HL-60/S4 treated with retinoic acid at 250 ng/mL for 4 days and 3 days (cell line): Measurements from ENCODE around the gene OPCML.

Experiments
- in situ Hi-C: fragments of 300-500 bp; cut with MboI; formaldehyde crosslinking; loops from 2 replicates; pipeline ENCODE4 v1.7.0; 2022; ENCODE audit warnings: low sequenced_read_pairs

The OPCML gene

GRCh38 chr11:132779497-132779896 lies 752.8 kb downstream of the OPCML start:
- in situ Hi-C loops = no loop called here

- in situ Hi-C loops = no loop called here
Measured at GRCh38 chr11:132777067-132777975, 755.0 kb downstream of the OPCML start.

GRCh38 chr11:132773751-132774150 lies 758.5 kb downstream of the OPCML start:
- in situ Hi-C loops = no loop called here

- in situ Hi-C loops = no loop called here
Measured at GRCh38 chr11:132772703-132773545, 759.4 kb downstream of the OPCML start.

GRCh38 chr11:132771746-132772145 lies 760.6 kb downstream of the OPCML start:
- in situ Hi-C loops = no loop called here

DNA sequence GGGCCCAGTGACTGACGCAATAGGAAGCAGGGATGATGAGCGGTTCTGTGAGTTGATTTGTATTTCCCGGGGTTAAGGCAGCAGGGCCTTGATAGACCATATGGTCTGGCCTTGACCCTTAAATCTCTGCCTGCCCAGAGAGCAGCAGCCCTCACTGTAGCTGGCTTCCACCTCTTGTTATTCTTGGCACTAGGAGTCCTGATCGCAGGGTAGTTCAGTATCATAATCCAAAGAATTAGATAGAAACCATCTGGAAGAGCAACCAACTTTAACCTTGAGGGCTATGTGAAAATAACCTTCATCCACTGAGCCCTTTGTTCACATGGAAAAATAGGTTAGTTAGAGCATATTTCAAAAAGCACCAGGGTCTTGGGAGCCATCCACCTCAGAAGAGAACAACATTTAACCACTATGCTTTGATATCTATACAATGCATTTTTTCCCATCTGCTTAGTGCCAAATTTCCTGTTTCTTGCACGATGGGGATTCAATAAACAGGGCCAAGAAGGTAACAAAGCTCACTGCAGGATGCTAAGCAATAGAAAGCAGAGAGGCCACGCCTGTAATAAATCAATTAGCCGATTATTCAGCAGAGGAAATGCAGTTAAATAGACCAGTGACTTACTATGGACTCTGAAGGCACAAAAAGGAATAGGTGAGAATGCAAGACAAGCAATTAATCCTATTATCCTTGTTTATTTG lies 761.3 kb downstream of the OPCML start:
- in situ Hi-C loops = no loop called here

GRCh38 chr11:132763503-132763902 lies 768.8 kb downstream of the OPCML start:
- in situ Hi-C loops = no loop called here

DNA sequence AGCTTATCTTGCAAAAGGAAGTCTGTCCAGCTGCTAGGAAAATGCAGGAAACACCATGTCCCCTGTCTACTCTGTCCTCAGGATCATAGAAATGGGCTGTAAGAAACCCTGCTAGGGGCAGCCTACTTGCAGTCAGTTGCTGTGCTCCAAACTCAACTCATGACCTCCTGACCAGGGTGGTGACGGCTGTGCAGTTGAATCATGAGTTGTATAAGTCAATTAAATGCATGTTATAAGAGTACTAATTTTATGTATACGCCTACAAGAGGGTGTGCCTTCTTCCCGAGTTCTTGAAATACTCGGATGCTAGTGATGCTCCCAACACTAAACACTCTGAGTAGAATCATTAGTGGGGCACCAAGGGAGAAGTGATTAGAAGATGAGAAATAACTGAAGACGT lies 776.4 kb downstream of the OPCML start:
- in situ Hi-C loops = no loop called here

DNA sequence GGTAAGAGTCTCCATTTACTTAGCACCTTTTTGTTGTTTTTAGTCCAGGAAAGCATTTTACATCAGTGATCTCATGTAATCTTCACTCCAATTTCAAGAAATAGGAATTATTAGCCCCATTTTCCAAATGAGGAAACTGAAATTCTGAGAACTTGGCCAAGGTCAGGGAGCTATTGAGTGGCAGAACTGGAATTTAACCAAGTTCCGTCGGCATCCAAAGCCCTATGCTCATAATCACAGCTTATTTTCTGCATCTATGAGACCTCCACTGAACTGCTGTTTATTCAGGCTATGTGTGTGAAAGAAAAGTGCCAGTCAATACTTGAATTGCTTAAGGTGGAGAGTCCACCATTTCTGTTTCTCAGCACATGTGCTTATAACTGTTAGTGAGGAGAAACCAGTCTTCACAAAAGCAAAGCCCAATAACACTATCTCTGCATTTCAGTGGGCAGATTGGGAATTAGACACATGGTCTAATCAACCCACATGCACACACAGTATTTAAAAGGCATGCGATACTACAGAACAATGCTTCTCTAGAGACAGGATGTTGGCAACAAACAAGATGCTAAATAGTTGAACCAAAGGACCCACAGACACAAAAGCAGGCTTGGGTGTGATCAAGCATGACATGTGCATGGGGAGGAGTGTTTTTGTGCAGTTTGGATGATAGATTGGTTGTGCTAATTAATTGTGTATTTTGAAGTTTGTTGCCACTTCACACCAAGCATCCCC lies 780.6 kb downstream of the OPCML start:
- in situ Hi-C loops = no loop called here

DNA sequence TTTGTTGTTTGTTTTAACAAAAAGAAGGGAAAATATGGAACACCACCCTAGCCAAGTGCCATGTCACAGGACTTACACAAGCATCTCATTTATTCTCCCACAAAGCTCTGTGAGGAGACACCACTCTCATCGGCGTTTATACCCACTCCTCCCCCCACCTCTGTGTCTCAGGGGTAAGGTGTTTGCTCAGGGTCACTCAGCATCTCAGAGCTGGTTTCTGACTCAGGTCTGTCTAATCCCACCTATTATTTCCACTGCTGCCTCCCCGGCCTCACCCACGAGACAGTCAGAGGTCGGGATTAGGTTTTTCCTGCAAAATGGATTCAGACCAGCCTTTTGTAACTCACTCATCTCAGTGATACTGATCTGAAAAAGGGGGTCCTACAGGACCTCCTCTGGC lies 786.0 kb downstream of the OPCML start:
- in situ Hi-C loops = no loop called here

GRCh38 chr11:132745306-132745705 lies 787.0 kb downstream of the OPCML start:
- in situ Hi-C loops = no loop called here

DNA sequence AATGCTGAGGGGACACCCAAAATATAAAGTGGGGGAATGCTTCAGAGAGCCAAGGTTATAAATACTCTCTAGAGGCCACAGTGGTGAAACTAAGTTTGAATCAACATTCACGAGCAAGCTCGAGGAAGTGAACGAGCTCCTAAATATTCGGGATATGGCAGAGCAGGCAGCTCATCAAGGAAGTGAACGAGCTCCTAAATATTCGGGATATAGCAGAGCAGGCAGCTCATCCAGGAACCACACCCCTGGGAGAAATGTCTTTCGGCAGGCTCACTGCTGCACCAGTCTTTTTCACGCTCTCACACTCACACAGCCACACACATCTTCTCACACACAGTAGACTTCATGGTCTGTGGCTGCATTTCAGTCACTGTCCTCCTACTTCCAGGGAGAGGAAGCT lies 787.5 kb downstream of the OPCML start:
- in situ Hi-C loops = no loop called here

DNA sequence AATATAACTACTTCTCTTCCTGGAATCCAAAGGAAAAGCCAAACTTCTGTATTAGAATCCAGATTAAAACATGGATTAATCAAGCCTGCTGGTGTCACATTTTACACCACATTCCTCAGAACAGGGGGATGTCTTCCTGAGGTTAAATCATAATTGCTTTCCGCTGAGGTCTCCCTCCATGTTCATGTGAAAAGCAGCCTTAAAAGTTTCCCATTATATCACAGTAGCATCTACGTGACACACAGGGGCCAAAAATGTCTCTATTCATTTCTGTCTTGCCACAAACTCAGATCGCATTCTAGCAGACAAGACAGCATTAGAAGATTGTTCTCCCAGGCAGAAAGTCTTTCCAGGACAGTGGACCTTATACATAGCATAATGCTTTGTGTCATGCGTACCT lies 788.7 kb downstream of the OPCML start:
- in situ Hi-C loops = no loop called here

DNA sequence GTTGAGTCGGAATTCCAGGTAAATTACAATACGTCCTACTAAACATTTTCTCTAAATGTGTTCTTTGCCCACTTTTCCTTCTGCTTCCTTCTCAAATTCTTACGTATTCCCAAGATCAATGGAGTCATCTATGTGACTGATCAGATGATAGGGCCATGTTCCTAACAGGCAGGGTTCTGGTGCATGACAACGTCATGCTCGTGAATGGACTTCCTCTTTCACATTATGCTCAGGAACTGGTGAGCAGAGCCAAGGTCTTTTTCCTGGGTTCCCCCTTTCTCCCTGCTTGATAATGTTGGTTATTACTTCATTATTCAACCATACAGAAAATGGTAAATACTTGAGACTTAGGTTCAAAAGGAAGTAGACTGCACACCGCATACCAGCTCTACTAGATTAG lies 789.4 kb downstream of the OPCML start:
- in situ Hi-C loops = no loop called here

- in situ Hi-C loops = no loop called here
Measured at GRCh38 chr11:132734217-132734616, 798.1 kb downstream of the OPCML start.

DNA sequence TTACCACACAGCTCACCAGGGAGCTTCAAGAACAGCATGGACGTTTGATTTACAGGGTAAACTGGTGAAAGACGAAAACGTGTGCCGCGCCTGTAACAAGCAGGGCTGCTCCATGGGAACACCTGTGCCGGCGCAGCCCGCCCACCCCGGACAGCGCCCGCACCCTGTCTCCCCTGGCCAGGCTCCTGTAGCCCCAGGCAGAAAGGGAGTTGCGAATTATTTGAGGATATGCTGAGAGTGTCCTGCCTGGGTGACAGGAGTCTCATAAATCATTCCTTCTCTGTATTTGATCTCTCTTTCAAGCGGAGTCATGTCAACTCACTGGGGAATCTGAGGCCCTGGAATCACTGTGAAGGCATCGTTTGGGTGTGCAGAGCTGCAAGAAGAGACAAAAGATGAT lies 804.3 kb downstream of the OPCML start:
- in situ Hi-C loops = no loop called here

DNA sequence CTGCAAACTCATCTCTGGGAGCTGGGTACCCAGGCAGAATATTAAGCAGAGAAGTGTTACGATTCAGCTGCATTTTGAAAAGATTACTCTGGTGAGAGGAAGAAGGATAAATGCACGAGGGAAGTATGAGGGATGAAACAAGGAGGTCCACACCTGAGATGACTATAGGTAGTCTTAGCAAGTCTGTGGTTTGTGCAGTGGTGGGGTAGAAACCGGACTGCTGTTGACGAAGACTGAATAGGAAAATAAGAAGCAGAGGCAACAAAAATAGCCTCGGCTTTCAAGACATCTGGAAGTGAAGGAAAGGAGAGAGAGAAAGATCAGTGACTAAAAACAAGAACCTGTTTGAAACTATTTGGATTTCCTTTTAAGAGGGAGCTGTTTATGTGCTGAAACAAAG lies 810.8 kb downstream of the OPCML start:
- in situ Hi-C loops = no loop called here

- in situ Hi-C loops = no loop called here
Measured at GRCh38 chr11:132719684-132720083, 812.6 kb downstream of the OPCML start.

DNA sequence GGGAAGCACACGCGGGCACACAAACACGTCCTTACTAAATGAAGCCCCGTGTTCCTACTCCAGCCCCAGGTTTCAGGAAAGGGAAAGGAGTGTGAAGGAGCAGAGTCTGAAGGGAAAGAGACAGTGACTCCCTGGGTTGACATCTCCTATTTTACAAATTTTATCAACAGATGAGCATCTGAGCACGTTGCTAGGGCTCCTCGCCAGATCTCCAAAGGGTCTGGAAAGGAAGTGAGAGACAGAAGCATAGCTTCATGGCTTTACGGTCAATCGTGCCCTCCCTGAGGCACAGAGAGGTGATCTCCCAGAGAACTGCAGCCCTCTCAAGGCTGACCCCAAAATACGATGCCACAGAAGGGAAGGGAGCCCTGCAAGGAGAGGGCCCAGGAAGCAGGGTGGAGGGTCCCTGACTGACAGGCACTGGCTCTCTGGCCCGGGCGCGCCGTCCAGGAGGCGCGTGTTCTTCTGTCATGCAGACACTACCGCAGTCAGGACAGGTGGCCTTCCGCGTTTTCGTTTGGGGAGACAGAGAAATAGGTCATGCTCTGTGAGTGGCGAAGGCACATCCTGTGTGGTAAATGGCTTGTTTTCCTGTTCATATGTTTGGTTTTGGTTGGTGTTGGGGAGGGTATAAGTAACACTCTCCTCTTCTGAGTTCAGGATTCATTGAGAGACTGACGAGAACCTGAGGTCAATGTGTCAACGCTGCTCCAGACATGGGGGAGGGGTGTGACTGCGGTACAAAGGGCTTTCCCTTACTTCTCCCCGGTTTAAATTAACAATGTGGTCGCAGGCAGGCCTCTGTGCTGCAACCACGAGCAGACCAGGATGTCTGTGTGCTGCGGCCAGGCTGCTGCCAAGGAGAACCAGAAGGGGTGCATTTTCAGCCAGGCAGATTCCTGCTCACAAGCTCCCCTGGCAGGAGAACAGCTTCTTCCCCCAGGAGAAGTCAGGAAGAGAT lies 813.3 kb downstream of the OPCML start:
- in situ Hi-C loops = no loop called here

DNA sequence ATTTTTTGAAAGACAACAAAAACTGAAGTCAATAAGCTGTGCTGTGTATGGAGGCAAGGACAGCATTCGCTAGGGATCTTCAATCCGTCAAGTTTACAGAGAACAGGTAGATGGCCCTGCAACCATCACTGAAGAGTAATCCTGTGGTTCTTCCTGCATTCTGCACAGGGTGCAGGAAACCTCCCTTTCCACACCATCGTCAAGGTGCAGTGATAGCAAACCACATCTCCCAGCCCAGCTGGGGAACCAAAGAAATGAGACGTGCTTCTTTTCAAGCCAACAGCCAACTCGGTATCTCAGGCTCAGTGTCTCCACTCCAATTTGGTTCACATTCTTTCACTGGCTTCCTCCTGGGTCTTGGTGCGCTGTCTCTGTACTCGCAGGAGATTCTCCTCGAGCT lies 814.5 kb downstream of the OPCML start:
- in situ Hi-C loops = no loop called here
